ENCODE results near the gene IFNA1.
"Not testable (repeated sequence)": the region's sequence is repeated elsewhere in the genome, so short reads cannot be mapped to it uniquely, and the experiment has no call there.

IFNA1 gene

DNA sequence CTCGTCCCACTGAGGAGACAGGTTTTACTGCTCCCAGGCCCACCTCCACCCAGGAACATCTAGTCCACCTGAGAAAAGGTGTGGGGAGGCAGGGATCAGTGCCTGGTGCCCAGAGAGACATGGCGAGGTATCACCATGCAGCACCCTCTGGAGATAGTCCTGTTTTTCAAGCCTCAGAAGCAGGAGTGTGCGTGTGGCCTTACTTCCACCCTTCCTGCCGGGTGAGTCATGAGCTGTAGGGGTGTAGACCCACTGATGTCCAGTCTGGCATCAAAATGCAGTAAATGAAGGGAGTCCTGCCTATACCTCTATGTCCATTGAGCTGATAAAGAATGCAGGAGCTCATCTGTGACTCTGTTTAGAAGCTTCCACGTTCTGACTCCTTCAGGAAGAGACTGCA is 9.1 kb downstream of the IFNA1 start:
- not testable (repeated sequence) for DNase-seq

DNA sequence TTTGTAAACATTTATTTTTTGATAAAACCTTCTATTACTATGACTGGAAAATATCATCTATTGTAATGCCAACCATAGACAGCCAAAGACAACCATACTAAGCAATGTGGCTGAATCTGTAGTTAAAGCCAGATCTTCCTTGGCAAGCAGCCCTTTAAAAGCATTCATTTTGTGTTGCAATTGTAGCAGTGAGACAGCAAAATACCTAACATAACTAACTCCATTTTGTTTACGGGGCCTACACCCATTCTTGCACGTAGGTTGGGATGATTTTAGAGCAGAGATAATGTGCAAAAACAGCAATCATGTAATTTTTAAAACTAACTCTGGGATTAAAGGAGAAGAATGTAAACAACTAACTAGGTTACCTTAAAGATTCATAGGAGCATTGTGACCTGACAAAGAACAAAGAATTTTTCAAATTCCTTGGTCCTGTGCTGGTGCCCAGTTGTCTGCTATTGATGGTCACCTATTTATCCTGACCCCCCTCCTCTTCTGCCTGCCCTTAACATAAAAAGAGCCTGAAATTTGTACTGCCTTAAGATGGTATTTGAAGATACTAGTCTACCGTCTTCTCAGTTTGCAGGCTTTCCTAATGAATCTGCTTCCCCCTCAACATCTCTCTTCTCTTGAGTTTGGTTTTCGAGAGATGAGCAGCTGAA is 10.6 kb downstream of the IFNA1 start:
- no peak for DNase-seq

DNA sequence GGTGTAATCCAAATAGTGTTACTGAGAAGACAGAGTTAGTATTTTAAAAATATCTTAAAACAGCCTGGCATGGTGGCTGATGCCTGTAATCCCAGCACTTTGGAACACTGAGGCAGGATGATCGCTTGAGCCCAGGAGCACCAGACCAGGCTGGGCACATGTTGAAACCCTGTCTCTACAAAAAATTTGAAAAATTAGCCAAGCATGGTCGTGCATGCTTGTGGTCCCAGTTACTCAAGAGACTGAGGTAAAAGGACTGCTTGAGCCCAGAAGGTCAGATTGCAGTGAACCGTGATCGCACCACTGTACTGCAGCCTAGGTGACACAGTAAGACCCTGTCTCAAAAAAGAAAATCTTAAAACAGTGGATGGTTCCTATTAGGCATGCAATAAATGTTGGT is 12.4 kb downstream of the IFNA1 start:
- DNase-seq: no peak

DNA sequence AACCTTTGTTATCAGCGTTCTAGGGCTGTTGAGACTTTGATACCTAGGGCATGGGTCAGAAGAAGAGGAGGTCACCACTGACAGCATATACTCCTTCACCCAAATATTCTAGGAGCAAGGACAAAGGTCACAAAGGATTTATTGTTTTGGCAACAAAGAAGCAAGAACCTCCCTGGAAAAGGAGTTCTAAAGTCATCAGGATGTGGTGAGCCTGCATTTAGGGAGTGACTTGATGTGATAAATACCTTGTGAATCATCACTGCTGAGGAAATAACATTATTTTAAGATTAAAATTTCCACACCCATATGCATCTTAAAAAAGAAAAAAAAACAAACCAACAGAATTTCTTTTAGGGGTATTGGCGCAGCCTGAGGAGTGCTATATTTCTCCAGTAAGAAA is 13.9 kb downstream of the IFNA1 start:
- DNase-seq: no peak

DNA sequence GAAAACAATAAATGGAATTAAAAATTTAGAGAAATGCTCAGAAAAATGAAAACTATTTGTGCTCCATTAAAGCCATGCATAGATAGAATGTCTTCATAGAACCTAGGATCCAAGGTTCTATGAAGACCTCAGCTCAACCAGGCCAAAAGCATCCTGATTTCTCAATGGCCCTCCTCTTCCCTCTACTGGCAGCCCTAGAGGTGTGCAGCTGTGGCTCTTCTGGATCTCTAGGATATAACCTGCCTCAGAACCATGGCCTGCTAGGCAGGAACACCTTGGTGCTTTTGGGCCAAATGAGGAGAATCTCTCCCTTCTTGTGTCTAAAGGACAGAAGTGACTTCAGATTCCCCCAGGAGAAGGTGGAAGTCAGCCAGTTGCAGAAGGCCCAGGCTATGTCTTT is 15.1 kb downstream of the IFNA1 start:
- DNase-seq: no peak

DNA sequence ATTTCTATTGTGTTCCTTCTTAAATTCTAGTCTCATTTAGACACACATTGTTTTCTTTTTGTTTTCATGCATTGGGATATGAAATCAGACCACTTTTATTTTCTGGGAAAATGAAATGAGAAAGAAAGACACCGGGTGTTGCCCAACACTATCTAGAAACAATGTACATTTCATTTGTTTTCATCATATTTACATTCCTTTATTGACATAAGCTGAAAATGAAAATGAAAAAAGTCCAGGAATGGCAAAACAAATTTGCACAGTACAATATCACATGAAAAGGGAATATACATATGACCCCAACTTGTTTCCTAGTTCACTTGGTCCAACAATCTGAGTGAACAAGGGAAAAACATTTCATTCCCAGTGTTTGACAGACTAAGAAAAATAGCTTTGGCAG is 21.1 kb downstream of the IFNA1 start:
- no peak for DNase-seq

DNA sequence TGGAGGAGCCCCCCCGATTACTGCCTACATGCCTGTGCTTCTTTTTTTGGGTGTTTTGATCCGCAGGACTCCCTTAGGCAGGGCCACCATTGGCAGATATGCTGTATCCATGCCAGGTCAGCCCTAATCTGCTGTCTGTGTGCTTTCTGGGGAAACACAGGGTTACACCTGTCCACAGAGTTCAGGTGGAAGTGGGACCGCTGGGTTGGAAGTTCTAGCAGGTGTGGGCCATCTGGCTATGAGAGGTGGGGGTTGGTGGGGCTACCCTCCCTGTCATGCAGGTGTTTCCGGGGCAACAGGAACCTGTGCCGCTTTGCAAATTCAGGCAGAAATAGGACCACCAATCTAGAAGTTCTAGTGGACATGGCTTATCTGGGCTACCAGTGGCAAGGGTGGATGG is 24.9 kb downstream of the IFNA1 start:
- DNase-seq: no peak

DNA sequence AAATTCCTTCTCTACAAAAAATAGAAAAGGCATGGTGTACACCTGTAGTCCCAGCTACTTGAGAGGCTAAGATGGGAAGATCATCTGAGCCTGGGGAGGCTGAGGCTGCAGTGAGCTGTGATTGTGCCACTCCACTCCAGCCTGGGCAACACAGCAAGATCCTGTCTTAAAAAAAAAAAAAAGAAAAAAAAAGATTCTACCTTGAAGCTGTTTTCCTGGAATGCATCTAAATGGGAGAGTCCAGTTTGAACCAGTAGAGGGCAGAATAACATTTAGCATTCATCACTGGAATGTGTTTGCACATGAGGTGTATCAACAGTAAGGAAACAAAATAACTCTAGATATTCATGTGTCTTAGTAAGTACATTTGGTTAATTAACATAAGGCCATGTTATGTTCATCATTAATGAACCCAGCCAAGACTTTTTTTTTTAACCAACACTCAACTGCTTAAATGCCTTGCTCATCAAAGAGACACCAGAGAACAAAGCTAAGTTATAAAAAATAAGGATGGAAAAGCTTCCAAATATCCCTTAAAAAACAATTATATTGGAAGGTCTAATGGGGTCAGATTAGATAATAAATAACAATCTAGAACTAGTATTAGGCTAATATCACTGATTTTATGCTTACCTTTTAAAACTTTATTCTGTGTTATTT is 25.8 kb downstream of the IFNA1 start:
- DNase-seq: no peak

DNA sequence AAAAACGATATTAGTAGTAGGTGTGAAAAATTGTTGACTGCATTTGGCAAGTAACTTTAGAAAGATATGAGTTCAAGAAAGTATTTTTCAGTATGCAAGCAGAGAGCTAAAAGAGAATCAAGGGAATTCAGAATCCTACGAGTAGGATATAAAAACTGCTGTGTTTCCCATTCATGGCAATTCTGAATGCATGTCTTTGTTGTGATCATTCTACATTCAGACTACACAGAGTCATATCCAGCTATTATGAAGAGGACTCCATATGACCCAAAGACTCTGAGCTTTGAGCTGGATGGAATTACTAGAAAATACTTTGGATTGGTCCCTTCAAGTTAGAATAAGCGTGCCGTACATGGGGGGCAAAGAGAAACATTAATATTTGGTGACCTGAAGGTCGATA is 29.9 kb downstream of the IFNA1 start:
- no peak for DNase-seq

DNA sequence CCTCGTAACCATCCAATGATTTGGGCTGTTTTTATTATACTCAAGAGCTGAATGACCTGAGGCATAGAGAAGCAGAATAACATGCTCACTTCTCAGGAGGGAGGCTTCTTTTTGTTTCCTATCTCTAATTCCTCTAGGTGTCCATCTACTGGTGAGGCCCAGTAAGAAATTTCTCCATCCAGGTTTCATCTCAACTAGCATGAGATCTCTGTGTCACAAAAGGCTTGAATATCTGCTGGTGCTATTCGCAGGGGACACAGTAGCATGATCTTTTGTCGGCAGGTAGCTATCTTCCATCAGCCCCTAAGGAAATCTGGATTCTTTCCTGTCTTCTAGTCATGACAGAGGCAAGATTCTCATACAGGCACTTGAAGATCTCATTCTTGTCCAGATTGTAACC is 33.0 kb downstream of the IFNA1 start:
- no peak for DNase-seq

DNA sequence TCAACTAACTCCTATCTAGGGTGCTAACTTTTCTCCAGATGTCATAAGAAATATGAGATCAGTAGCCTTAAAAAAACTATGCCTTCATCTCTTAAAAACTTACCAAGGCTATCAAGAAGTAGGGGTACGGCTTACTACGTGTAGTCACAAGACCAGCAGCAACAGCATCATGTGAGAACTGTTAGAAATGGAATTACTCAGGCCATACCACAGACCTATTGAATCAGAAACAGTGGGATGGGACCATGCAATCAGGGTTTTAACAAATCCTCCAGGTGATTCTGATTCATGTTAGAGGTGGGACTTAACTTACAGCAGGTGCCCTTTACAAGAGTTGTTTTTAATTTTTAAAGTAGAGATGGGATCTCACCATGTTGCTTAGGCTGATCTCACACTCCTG is 37.2 kb downstream of the IFNA1 start:
- no peak for DNase-seq

DNA sequence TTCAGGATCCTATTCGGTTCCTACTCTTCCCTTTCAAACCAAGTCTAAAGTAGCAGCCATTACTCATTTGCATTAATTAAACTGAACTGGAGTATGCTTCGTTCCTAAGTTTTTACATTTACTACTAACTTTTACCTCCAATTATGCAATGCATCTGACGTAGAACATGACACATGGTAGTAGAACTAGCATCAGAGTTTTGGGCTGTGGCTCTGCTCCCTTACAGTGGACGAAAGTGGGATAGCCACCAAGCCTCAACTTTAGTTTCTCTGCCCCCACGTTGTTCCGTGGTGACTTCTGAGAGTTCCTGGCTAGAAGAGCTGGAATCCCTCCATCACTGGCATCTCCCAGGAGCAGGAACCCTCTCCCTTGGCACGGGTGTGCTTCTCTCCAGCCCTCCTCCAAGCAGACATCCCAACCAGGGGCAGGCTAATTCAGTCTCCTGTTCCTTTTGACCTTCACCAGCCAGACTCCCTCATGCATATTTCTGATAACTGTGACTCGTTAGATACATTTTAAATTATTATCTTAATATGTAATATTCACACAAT is 39.0 kb downstream of the IFNA1 start:
- DNase-seq: no peak

DNA sequence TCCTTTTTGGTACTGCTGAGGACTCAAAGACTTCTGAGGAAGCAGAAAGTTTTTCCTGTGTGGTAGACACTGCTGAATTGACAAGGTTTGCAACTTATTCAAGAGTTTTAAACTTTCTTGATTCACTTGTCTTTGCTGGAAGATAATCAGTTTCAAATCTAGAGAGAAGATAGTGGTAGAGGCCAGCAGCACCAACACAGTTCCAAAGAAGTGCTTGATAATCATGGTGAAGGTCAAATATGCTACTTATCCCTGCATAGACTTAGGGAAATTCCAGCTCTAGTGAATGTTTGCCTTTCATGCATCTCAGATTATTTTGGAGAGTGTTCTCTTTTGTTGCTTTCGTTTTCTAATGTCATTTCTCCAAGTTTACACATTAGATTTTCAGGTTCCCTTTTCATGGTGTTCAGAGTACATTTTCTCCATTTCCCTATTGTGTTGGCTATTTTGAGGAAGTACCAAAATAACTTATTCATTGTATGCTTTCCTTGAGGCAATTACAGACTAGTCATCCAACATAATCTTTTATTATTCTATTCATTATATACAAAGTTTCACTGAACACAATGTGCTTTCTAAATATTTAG is 41.3 kb downstream of the IFNA1 start:
- DNase-seq: no peak

DNA sequence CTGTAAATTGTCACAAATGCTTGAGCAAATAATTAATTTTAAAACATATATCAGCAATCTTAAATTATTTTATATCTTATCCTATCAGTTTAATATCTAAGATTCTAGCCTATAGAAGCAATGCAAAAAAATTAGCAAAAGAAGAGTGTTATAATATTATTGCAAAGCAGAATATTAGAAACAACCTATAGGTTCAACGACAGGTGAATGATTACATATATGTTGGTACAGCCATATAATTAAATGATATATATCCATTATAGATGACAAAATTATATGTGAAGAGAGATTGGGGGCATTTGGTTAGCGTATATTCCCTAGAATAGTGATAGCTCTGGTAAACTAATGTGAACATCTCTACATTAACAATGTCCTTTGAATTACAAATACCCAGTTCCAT is 42.0 kb downstream of the IFNA1 start, which contains the start of gene IFNE:
Gene IFNE, minus strand, starts transcription at position 101 of the 400 bp plus-strand sequence. CDS start 619 bp downstream, outside the sequence.
- no peak for DNase-seq
